AG04450 (cell line): Measurements from ENCODE around the gene ADGRG6. TPM values are rescaled to one million over a fixed set of nuclear protein-coding genes. Genes with fewer than 3 reads are reported as not detected.
A peak's percentile ranks its signal among the peaks of the same experiment; 100 is the strongest.

ENCODE experiments used
- CTCF ChIA-PET: fragments of 300-600, 350-600 bp; formaldehyde crosslinking; extraction: SDS; loops from one replicate; lab custom pipeline; 2022; ENCODE audit warnings: antibody characterized with exemption, inconsistent platforms; lab: Charles Lee
- POLR2A ChIA-PET: fragments of 350-600 bp; formaldehyde crosslinking; extraction: SDS; loops from one replicate; lab custom pipeline; 2021; ENCODE audit warnings: antibody characterized with exemption, inconsistent platforms; lab: Yijun Ruan, JAX
- DNase-seq: peaks from one replicate; pipeline ENCODE4 v3.0.0-alpha.2; 2011; ENCODE audit warnings: low read depth, low spot score
- H3K27ac ChIP-seq: one replicate; pipeline ENCODE4 v1.5.1; 2012; ENCODE audit warnings: low read depth, low read length, control low read depth
- H3K27me3 ChIP-seq: one replicate; pipeline ENCODE4 v1.6.0; 2012; ENCODE audit warnings: low read length; ENCODE audit not compliant: control insufficient read depth, insufficient read depth
- H3K4me3 ChIP-seq: 2 replicates; pipeline ENCODE4 v1.5.1; 2011; ENCODE audit warnings: mild to moderate bottlenecking, low read depth, low read length, control low read depth
- H3K9me3 ChIP-seq: 2 replicates; pipeline ENCODE4 v1.5.1; 2012; ENCODE audit warnings: low read length; ENCODE audit not compliant: control insufficient read depth, insufficient read depth
- CTCF ChIP-seq: IDR thresholded peaks from 2 replicates; pipeline ENCODE4 v1.5.1; 2011; ENCODE audit warnings: low read depth, low read length, control low read depth, inconsistent platforms
- polyA plus RNA-seq: library from polyadenylated mRNA; depleted of rRNA; stranded (reverse); fragments of >200 nt; gene quantifications from 2 replicates; pipeline ENCODE4 v1.2.3, GENCODE V29; 2011

ADGRG6 gene
- polyA plus RNA-seq, 1 experiment, result 16.2 TPM

- no peaks in the 10 kb centered on the region for H3K9me3 ChIP-seq
- no peak overlapping the region for H3K4me3 ChIP-seq
- no peak overlapping the region for H3K27ac ChIP-seq
- ChIA-PET POLR2A (no interaction called here), CTCF (interaction anchor here (0.7 to 2.0 kb wide), 5 partner anchors 11 to 217 kb away, joined by 3 to 6 read pairs (median 4); no protein-coding TSS in a partner anchor)
- TF ChIP-seq CTCF, result no peak
- H3K27me3 ChIP-seq, result no peaks in the 10 kb centered on the region
- DNase-seq, result no peak
Measured at GRCh38 chr6:142373268-142374090, 71.7 kb downstream of the ADGRG6 start.

DNA sequence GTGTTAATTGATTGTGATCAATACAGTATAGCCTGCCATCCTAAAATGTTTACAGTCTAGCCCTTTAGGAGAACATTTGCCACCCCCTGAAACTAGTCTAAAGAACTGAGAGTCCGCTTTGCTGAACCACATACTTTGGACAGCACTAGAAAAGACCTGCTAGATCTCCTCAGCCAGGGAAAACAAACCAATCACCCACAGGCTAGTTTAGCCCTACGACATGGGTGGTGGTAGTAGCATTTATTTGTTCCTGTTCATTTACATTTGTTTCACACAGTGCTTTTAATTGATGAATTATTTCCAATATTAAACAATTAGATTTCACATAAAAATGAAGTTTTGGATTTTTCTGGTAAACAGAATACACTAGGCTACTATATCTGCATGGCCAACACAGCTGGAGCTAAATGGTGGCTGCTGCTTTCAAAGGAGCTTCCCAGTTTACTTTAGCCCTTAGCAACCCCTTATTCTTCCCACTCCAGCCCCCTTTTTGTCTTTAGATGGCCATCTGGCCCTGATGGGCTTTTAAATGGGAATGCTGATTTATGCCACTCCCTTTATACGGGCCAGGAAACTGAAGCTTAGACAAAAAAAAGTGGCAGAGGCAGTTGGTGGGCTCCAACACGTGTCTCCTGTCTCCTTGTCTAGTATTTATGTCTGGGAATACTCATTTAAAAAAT lies 72.4 kb downstream of the ADGRG6 start:
- no peak for TF ChIP-seq CTCF
- no peak for DNase-seq
- Histone ChIP-seq H3K27me3 (no peaks in the 10 kb centered on the region), H3K9me3 (no peaks in the 10 kb centered on the region), H3K4me3 (no peak overlapping the region), H3K27ac (peak overlapping the region; percentile 25)
- CTCF ChIA-PET, result interaction anchor here (0.7 to 2.0 kb wide), 4 partner anchors 13 to 218 kb away, joined by 3 to 6 read pairs (median 4); no protein-coding TSS in a partner anchor
- POLR2A ChIA-PET, result no interaction called here

GRCh38 chr6:142374965-142375733 lies 73.3 kb downstream of the ADGRG6 start:
- Histone ChIP-seq H3K4me3 (no peak overlapping the region), H3K9me3 (no peaks in the 10 kb centered on the region), H3K27me3 (no peaks in the 10 kb centered on the region), H3K27ac (no peak overlapping the region)
- TF ChIP-seq CTCF, result no peak
- ChIA-PET POLR2A (no interaction called here), CTCF (interaction anchor here (1.1 kb wide), 1 partner anchor 84 kb away, joined by 3 read pairs; no protein-coding TSS in a partner anchor)
- no peak for DNase-seq

DNA sequence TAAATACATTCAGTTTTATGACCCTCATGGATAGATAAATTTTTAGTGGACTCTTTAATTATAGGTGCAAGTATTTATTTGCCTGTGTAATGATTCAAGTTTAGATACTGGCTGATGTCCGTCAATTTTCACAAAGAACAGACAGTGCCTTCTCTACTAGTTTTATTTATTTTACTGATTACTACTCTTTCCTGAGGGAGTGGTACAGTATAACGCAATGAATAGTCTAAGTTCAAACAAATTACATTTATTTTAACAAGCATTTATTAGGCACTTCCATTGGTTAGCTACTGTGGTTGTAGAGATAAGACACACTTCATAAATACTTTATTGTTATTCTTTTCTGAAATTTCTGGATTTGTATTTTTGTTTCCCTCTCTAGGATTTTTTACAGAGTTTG lies 74.3 kb downstream of the ADGRG6 start:
- no peak for DNase-seq
- no peak overlapping the region for H3K27ac ChIP-seq
- no peak overlapping the region for H3K4me3 ChIP-seq
- POLR2A ChIA-PET, result no interaction called here
- H3K27me3 ChIP-seq, result no peaks in the 10 kb centered on the region
- TF ChIP-seq CTCF, result no peak
- CTCF ChIA-PET, result interaction anchor here (1.9 kb wide), 1 partner anchor 12 kb away, joined by 4 read pairs; no protein-coding TSS in a partner anchor
- no peaks in the 10 kb centered on the region for H3K9me3 ChIP-seq
